HepG2 (cell line): ENCODE results near the gene ELANE. TPM values are rescaled to one million over a fixed set of nuclear protein-coding genes. Genes with fewer than 3 reads are reported as not detected.

Experiments used
- AKAP8 ChIP-seq: sonication (generic); formaldehyde crosslinking; IDR thresholded peaks from 2 replicates; pipeline ENCODE4 v1.5.1; 2020; ENCODE audit warnings: mild to moderate bottlenecking, missing genetic modification reagents
- GATAD1 ChIP-seq: IDR thresholded peaks from 2 replicates; pipeline ENCODE4 v1.6.1; 2016; ENCODE audit warnings: missing genetic modification reagents, missing compliant biosample characterization
- KDM5A ChIP-seq: fragments of 200-600 bp; sonication (generic); IDR thresholded peaks from 2 replicates; pipeline ENCODE4 v1.7.0; 2018; ENCODE audit warnings: antibody characterized with exemption, mild to moderate bottlenecking, low read length, borderline replicate concordance
- SALL1 ChIP-seq: sonication (generic); formaldehyde crosslinking; IDR thresholded peaks from 2 replicates; pipeline ENCODE4 v1.8.0; 2022; ENCODE audit warnings: mild to moderate bottlenecking, missing genetic modification reagents
- SOX5 ChIP-seq: IDR thresholded peaks from 2 replicates; pipeline ENCODE4 v1.6.1; 2016; ENCODE audit warnings: borderline replicate concordance
- THYN1 ChIP-seq: sonication (generic); formaldehyde crosslinking; IDR thresholded peaks from 2 replicates; pipeline ENCODE4 v1.8.1; 2023; ENCODE audit warnings: low read depth, mild to moderate bottlenecking, moderate library complexity, missing genetic modification reagents, borderline replicate concordance
- ZBTB38 ChIP-seq: sonication (generic); formaldehyde crosslinking; IDR thresholded peaks from 2 replicates; pipeline ENCODE4 v1.5.1; 2020; ENCODE audit warnings: mild to moderate bottlenecking, missing genetic modification reagents
- ZC3H13 ChIP-seq: sonication (generic); formaldehyde crosslinking; IDR thresholded peaks from 2 replicates; pipeline ENCODE4 v1.8.1; 2023; ENCODE audit warnings: mild to moderate bottlenecking, missing genetic modification reagents, moderate library complexity
- ZIK1 ChIP-seq: sonication (generic); formaldehyde crosslinking; IDR thresholded peaks from 2 replicates; pipeline ENCODE4 v1.5.0; 2020; ENCODE audit warnings: mild to moderate bottlenecking, low read depth, missing genetic modification reagents, borderline replicate concordance
- ZMYM3 ChIP-seq: sonication (generic); formaldehyde crosslinking; IDR thresholded peaks from 2 replicates; pipeline ENCODE4 v1.5.1; 2020; ENCODE audit warnings: mild to moderate bottlenecking, missing genetic modification reagents
- ZNF34 ChIP-seq: sonication (generic); formaldehyde crosslinking; IDR thresholded peaks from 2 replicates; pipeline ENCODE4 v1.4.0; 2020; ENCODE audit warnings: mild to moderate bottlenecking, missing genetic modification reagents, borderline replicate concordance
- ZNF749 ChIP-seq: sonication (generic); formaldehyde crosslinking; IDR thresholded peaks from 2 replicates; pipeline ENCODE4 v1.8.0; 2022; ENCODE audit warnings: mild to moderate bottlenecking, missing genetic modification reagents, moderate library complexity, borderline replicate concordance
- polyA plus RNA-seq, 8 experiments: library from polyadenylated mRNA; depleted of rRNA in 3 of 8; stranded (reverse) in 7 of 8; unstranded in 1 of 8; fragments of >200 nt; fragmentation: Illumina TruSeq in 4 of 8; extraction: Trizol in 4 of 8; gene quantifications; 2 replicates each; pipeline versions ENCODE4 v1.2.1 to v1.2.3, GENCODE V29; 2011 to 2016; ENCODE audit warnings: low read depth in 4 of 8, missing spikeins in 1 of 8, mixed read lengths in 1 of 8; ENCODE audit not compliant: insufficient read depth in 1 of 8
- total RNA-seq, 5 experiments: library from RNA; depleted of rRNA; stranded (reverse); fragments of >200 nt; fragmentation: Illumina TruSeq; extraction: Trizol; gene quantifications; 2 replicates each; pipeline ENCODE4 v1.2.3, GENCODE V29; 2016; ENCODE audit warnings: low read depth in 1 of 5
- TF ChIP-seq, protein P1 (sequence below): sonication (generic); formaldehyde crosslinking; IDR thresholded peaks from 2 replicates; pipeline ENCODE4 v1.5.0; 2020; ENCODE audit warnings: mild to moderate bottlenecking, missing genetic modification reagents, borderline replicate concordance
- TF ChIP-seq, protein P2 (sequence below): sonication (generic); formaldehyde crosslinking; IDR thresholded peaks from 2 replicates; pipeline ENCODE4 v1.4.0; 2020; ENCODE audit warnings: missing genetic modification reagents
- TF ChIP-seq, protein P3 (sequence below): sonication (generic); formaldehyde crosslinking; IDR thresholded peaks from 2 replicates; pipeline ENCODE4 v1.4.0; 2020; ENCODE audit warnings: missing genetic modification reagents

Gene ELANE
- total and polyA plus RNA-seq, 2 of the 13 experiments (the other 11 are each of a cell fraction or from before 2014, with no cell fraction given): not detected

DNA sequence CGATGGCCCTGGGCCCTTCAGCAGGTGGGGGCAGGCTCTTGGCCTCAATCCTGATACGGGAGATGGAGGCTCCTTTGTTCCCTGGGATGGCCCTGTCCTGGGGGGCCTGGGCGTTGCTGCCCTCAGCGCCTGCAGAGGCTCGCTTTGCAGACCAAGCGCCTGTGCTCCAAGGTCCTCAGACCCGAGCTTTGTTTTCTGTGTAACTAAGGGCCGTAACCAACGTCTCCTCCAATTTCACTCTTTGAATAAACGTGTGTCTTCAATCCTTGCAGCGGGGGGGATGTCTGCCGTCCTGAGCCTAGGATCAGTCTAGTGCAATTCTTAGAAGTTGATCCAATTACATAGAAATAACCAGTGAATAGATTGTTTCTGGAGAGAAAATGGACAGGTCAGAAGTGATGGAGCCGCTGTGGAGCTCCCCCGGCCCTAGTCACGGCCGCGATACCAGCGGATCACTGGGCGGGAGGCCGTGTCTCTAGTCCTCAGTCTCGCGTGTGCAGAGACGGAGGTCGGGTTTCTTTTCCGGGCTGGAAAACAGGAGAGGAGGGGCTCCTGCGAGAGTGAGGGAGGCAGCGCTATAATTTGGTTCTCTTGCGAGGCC lies 49.5 kb upstream of the ELANE start (continued):
- TF ChIP-seq, protein P1, sequence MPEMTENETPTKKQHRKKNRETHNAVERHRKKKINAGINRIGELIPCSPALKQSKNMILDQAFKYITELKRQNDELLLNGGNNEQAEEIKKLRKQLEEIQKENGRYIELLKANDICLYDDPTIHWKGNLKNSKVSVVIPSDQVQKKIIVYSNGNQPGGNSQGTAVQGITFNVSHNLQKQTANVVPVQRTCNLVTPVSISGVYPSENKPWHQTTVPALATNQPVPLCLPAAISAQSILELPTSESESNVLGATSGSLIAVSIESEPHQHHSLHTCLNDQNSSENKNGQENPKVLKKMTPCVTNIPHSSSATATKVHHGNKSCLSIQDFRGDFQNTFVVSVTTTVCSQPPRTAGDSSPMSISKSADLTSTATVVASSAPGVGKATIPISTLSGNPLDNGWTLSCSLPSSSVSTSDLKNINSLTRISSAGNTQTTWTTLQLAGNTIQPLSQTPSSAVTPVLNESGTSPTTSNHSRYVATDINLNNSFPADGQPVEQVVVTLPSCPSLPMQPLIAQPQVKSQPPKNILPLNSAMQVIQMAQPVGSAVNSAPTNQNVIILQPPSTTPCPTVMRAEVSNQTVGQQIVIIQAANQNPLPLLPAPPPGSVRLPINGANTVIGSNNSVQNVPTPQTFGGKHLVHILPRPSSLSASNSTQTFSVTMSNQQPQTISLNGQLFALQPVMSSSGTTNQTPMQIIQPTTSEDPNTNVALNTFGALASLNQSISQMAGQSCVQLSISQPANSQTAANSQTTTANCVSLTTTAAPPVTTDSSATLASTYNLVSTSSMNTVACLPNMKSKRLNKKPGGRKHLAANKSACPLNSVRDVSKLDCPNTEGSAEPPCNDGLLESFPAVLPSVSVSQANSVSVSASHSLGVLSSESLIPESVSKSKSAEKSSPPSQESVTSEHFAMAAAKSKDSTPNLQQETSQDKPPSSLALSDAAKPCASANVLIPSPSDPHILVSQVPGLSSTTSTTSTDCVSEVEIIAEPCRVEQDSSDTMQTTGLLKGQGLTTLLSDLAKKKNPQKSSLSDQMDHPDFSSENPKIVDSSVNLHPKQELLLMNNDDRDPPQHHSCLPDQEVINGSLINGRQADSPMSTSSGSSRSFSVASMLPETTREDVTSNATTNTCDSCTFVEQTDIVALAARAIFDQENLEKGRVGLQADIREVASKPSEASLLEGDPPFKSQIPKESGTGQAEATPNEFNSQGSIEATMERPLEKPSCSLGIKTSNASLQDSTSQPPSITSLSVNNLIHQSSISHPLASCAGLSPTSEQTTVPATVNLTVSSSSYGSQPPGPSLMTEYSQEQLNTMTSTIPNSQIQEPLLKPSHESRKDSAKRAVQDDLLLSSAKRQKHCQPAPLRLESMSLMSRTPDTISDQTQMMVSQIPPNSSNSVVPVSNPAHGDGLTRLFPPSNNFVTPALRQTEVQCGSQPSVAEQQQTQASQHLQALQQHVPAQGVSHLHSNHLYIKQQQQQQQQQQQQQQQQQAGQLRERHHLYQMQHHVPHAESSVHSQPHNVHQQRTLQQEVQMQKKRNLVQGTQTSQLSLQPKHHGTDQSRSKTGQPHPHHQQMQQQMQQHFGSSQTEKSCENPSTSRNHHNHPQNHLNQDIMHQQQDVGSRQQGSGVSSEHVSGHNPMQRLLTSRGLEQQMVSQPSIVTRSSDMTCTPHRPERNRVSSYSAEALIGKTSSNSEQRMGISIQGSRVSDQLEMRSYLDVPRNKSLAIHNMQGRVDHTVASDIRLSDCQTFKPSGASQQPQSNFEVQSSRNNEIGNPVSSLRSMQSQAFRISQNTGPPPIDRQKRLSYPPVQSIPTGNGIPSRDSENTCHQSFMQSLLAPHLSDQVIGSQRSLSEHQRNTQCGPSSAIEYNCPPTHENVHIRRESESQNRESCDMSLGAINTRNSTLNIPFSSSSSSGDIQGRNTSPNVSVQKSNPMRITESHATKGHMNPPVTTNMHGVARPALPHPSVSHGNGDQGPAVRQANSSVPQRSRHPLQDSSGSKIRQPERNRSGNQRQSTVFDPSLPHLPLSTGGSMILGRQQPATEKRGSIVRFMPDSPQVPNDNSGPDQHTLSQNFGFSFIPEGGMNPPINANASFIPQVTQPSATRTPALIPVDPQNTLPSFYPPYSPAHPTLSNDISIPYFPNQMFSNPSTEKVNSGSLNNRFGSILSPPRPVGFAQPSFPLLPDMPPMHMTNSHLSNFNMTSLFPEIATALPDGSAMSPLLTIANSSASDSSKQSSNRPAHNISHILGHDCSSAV (CRISPR knock-in tag): no peak
- TF ChIP-seq SOX5 (CRISPR knock-in tag) (no peak), ZC3H13 (CRISPR knock-in tag) (no peak), ZNF34 (no peak), SALL1 (CRISPR knock-in tag) (no peak), AKAP8 (CRISPR knock-in tag) (peak; percentile 37; the same call in 1 of the 2 replicates), ZIK1 (CRISPR knock-in tag) (no peak), ZNF749 (CRISPR knock-in tag) (no peak), THYN1 (CRISPR knock-in tag) (no peak), ZMYM3 (no peak), GATAD1 (CRISPR knock-in tag) (no peak), KDM5A (no peak), ZBTB38 (CRISPR knock-in tag) (peak; percentile 18; the same call in 1 of the 2 replicates)
- TF ChIP-seq, protein P2, sequence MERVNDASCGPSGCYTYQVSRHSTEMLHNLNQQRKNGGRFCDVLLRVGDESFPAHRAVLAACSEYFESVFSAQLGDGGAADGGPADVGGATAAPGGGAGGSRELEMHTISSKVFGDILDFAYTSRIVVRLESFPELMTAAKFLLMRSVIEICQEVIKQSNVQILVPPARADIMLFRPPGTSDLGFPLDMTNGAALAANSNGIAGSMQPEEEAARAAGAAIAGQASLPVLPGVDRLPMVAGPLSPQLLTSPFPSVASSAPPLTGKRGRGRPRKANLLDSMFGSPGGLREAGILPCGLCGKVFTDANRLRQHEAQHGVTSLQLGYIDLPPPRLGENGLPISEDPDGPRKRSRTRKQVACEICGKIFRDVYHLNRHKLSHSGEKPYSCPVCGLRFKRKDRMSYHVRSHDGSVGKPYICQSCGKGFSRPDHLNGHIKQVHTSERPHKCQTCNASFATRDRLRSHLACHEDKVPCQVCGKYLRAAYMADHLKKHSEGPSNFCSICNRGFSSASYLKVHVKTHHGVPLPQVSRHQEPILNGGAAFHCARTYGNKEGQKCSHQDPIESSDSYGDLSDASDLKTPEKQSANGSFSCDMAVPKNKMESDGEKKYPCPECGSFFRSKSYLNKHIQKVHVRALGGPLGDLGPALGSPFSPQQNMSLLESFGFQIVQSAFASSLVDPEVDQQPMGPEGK (CRISPR knock-in tag): peak; percentile 23; the same call in 1 of the 2 replicates
- TF ChIP-seq, protein P3, sequence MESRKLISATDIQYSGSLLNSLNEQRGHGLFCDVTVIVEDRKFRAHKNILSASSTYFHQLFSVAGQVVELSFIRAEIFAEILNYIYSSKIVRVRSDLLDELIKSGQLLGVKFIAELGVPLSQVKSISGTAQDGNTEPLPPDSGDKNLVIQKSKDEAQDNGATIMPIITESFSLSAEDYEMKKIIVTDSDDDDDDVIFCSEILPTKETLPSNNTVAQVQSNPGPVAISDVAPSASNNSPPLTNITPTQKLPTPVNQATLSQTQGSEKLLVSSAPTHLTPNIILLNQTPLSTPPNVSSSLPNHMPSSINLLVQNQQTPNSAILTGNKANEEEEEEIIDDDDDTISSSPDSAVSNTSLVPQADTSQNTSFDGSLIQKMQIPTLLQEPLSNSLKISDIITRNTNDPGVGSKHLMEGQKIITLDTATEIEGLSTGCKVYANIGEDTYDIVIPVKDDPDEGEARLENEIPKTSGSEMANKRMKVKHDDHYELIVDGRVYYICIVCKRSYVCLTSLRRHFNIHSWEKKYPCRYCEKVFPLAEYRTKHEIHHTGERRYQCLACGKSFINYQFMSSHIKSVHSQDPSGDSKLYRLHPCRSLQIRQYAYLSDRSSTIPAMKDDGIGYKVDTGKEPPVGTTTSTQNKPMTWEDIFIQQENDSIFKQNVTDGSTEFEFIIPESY (CRISPR knock-in tag): peak; percentile 64; the same call in 1 of the 2 replicates
